PC-9 (cell line): ENCODE data around the gene ZDHHC18.

Experiments
- CTCF ChIP-seq: fragments of 200-600 bp; sonication (generic); conservative IDR thresholded peaks from 2 replicates; pipeline ENCODE4 v1.6.1; 2017; ENCODE audit warnings: mixed run types, antibody characterized with exemption, mild to moderate bottlenecking, moderate library complexity
- EZH2 ChIP-seq: fragments of 200-600 bp; sonication (generic); IDR thresholded peaks from 2 replicates; pipeline ENCODE4 v1.8.0; 2017; ENCODE audit warnings: antibody characterized with exemption, low read depth

- TF ChIP-seq CTCF, result no peak
- TF ChIP-seq EZH2, result no peak
Observed at GRCh38 chr1:26827663-26828062, 1.2 kb downstream of the ZDHHC18 start.
